HG03432 (cell line): ENCODE data around the gene PPP1CA.
"Not testable (repeated sequence)": the region's sequence is repeated elsewhere in the genome, so short reads cannot be mapped to it uniquely, and the experiment has no call there.

Source experiments
- ATAC-seq: cut with Tn5 transposase; IDR thresholded peaks from one replicate; pipeline ENCODE4 v1.9.1; 2021; ENCODE audit warnings: mild to moderate bottlenecking, moderate library complexity; ENCODE audit not compliant: unreplicated experiment

Gene PPP1CA

DNA sequence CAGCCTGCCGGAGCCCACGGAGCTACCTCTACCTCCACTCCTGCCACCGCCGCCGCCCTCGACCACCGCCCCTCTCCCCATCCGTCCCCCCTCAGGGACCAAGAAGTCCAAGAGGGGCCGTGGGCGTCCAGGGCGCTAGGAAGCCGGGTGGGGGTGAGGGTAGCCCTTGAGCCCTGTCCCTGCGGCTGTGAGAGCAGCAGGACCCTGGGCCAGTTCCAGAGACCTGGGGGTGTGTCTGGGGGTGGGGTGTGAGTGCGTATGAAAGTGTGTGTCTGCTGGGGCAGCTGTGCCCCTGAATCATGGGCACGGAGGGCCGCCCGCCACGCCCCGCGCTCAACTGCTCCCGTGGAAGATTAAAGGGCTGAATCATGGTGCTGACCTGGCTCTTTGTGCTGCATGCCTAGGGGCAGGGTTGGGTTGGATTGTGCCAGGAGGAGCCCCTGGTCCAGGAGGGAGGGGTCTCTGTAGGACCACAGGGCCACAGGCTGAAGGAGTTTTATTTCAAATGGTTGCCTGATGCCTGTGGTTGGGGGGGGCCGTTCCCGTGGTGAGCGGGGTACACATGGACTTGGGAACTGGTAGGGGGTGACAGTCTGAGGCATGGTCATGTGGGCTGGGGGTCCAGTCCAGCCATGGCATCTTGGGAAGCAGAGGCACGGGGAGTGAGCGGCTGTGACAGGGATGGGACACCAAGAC, 33.5 kb upstream of the PPP1CA start:
- no peak for ATAC-seq

DNA sequence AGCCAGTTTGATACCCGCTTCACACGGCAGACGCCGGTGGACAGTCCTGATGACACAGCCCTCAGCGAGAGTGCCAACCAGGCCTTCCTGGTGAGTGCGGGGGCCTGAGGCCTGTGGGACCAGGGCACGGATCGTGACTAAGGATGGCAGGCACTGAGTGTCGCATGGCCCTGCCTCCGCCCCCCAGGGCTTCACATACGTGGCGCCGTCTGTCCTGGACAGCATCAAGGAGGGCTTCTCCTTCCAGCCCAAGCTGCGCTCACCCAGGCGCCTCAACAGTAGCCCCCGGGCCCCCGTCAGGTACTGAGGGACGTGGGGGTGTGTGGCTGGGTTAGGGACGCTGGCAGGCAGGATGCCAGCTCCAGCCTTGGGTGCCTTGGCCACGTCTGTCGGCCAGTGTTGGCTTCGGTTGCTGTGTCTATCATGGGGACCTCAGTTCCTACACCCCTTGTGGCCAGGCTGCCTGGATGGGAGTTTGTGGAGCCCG, 32.8 kb upstream of the PPP1CA start:
- ATAC-seq = no peak

DNA sequence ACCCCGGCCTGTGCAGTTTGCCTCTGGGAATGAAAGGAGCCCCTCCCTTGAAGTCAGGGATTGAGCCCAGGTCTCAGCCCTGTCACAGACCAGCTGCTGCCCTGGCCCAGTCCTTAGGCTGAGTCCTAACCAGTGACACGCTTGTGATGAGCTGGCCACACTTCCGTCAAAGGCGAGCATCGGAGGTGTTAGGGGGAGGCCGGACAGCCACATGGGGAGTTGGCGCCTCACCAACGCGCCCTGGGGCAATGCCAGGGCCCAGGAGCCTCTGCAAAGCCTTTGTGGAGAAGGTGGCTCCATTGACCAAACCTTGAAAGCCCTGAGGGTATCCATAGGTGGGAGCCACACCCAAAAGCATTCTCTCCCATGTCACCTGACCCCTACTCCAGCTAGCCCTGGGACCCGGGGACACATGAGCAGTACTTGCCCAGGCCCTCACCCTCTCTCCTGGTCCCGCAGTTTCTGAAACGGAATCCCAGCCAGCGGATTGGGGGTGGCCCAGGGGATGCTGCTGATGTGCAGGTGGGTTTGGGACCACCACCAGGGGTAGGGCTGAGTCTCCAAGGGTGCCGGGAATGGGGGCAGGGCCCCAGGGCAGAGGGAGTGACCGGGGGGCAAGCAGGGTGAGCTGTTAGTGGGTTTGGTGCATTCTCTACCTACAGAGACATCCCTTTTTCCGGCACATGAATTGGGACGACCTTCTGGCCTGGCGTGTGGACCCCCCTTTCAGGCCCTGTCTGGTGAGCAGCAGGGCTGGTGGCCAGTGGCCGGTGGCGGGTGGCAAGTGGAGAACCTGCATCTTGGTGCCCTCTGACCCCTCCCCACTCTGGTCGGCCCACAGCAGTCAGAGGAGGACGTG, 32.1 kb upstream of the PPP1CA start:
- ATAC-seq = no peak

DNA sequence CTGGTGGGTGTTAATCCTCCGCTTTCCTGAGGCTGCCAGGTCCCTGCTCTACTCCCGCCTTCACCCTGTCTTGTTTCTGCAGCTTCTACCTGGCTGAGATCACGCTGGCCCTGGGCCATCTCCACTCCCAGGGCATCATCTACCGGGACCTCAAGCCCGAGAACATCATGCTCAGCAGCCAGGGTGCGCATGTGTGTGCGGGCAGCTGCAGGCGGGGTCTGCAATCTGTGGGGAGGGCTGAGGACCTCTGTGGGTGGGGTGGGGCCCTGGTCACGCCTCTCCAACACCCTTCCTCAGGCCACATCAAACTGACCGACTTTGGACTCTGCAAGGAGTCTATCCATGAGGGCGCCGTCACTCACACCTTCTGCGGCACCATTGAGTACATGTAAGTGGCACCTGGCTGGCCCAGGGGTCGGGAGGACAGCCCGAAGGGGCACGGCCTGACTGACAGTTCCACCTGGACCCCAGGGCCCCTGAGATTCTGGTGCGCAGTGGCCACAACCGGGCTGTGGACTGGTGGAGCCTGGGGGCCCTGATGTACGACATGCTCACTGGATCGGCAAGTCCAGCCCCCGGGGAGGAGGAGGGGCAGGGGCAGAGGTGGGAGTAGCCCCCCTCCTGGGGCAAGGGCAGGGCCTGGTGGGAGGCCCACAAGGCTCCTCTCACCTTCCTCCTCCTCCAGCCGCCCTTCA, 31.1 kb upstream of the PPP1CA start:
- no peak for ATAC-seq

DNA sequence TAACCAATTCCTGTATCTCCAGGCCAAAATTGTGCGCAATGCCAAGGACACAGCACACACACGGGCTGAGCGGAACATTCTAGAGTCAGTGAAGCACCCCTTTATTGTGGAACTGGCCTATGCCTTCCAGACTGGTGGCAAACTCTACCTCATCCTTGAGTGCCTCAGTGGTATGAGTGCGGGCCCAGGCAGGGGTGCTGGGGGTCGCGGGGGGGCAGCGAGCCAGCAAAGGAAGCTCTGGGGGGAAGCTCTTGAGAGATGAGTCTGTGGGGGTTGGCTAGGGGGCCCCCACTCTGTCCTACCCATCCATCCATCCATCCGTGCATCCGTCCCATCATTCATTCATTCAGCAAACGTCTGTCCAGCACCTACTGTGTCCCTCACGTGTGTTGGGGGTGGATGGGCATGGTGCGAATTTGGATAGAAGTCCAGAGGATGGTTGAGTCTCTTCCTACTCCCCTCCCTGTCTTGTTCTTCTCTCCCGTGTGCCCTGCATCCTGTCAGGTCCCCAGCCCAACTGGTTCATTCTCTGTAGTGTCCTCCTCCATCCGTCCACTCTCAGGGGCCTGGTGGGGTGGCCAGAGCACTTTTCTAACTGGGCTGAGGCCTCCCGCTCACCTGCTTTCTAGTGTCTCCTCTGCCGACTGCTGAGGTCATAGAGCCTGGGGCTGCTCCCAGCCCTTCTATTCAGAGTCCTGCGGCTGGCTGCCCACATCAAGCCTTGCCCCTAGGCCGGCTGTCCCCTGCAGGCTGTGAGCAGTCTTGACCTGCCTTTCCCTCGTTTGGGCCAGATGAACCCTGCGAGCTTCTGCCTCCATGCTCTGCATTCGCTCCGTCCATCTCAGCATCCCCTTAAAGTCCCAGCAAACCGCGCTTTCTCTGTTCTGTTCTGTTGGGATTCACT, 29.9 kb upstream of the PPP1CA start:
- ATAC-seq = no peak

DNA sequence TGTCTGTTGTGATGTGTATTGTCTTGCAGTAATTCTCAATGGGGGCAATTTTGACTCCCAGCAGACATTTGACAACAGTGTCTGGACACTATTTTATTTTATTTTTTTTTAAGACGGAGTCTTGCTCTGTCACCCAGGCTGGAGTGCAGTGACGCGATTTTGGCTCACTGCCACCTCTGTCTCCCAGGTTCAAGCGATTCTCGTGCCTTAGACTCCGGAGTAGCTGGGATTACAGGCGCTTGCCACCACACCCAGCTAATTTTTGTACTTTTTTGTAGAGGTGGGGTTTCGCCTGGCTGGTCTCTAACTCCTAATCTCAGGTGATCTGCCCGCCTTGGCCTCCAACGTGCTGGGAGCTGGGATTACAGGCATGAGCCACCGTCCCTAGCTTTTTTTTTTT, 28.1 kb upstream of the PPP1CA start:
- ATAC-seq = no peak

DNA sequence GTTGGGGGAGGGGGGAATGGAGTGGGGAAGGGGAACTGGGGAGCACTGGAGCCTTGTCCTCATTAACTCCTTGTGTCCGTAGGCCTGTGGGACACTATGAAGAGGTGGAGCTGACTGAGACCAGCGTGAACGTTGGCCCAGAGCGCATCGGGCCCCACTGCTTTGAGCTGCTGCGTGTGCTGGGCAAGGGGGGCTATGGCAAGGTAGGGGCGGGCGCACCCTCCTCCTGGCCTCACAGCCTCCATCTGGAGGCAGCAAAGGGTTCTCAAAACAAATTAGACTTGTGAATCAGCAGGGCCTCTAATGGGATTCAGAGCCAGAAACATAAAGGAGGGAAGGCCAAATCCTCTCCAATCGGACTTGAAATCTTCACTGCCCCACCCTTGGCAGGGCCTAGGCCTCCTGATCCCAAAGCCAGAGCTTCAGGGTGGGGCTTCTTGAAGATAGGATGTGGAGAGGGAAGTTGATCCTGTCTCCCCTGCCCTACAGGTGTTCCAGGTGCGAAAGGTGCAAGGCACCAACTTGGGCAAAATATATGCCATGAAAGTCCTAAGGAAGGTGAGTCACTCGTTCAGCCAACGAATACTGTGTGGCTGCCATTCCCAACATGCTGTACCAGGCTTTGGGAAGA, 27.5 kb upstream of the PPP1CA start:
- no peak for ATAC-seq

DNA sequence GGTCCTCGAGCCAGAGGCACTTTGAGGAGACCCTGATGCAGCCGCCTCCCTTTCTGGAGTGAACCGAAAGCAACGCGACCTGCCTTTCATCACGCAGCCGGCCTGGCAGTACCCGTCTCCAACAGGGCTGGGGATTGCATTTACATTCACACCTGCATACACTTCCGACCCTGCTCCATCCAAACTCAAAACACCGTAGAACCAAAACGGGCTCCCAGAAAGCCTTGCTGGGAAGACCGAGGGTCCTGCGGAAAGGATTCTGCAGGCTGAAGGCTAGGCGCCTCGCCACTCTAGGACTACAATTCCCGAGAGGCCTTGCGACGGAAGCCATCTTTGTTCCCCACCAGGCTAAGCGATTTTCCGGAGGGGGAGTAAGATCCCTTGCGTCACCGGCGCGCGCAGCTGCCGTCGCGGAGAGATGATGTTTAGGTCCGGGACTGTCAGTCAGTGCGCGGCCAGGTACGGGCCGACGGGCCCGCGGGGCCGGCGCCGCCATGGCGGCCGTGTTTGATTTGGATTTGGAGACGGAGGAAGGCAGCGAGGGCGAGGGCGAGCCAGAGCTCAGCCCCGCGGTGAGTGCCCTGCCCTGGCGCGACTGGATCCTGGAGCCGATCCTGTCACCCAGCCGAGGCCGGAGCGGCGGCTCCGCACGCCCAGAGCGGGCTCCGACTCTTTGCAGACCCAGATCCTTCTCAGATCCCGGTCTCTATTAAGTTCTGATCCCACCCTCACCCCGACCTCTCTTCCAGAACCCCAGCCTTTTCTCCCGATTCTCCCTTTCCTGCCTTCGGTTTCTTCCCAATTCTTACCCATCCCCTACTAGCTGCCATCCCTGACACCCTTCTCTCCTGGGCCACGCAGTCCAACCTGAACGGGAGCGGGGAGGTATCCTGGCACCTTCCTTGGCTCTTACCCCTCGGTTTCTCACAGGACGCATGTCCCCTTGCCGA, 26.7 kb upstream of the PPP1CA start, which contains the start of gene RPS6KB2:
RPS6KB2 (plus strand) TSS at position 443 of the 950 bp plus-strand sequence; CDS start at position 495, 52 bp downstream.
- peak; percentile 81 for ATAC-seq

DNA sequence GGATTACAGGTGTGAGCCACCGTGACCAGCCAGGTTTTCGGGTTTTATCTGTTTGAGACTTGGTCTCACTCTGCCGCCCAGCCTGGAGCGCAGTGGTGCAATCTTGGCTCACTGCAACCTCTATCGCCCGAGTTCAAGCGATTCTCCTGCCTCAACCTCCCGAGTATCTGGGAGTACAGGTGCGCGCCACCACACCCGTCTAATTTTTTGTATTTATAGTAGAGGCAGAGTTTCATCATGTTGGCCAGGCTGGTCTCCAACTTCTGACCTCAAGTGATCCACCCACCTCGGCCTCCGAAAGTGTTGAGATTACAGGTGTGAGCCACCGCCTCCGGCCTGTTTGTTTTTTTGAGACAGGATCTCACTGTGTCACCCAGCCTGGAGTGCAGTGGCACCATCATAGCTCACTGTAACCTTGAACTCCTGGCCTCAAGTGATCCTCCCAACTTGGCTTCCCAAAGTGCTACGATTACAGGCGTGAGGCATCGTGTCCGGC, 25.8 kb upstream of the PPP1CA start:
- not testable (repeated sequence) for ATAC-seq

DNA sequence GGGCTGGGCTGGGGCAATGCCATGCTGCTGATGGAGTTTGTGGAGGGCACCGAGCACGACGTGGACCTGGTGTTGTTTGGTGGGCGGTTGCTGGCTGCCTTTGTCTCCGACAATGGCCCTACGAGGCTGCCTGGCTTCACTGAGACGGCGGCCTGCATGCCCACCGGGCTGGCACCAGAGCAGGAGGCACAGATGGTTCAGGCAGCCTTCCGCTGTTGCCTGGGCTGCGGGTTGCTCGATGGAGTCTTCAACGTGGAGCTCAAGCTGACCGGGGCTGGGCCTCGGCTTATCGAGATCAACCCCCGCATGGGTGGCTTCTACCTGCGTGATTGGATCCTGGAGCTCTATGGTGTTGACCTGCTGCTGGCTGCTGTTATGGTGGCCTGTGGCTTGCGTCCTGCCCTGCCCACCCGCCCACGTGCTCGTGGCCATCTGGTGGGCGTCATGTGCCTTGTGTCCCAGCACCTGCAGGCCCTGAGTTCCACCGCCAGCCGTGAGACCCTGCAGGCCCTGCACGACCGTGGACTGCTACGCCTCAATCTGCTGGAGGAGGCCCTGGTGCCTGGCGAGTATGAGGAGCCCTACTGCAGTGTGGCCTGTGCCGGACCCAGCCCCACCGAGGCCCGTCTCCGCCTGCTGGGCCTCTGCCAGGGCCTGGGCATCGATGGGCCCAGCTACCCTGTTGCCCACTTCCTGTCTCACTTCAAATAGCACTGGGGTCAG, 22.4 kb upstream of the PPP1CA start:
- no peak for ATAC-seq

DNA sequence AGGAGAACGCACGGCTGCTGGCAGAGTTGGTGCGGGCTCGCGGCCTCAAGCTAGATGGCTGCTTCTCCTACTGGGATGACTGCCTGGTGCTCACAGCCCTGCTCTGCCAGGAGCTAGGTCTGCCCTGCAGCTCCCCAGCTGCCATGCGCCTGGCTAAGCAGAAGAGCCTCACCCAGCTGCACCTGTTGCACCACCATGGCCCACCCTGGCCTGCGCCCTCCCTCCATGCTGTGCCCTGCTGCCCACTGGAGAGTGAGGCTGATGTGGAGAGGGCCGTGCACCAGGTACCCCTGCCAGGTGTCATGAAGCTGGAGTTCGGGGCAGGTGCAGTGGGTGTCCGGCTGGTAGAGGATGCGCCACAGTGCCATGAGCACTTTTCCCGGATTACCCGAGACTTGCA, 21.8 kb upstream of the PPP1CA start:
- ATAC-seq = no peak

DNA sequence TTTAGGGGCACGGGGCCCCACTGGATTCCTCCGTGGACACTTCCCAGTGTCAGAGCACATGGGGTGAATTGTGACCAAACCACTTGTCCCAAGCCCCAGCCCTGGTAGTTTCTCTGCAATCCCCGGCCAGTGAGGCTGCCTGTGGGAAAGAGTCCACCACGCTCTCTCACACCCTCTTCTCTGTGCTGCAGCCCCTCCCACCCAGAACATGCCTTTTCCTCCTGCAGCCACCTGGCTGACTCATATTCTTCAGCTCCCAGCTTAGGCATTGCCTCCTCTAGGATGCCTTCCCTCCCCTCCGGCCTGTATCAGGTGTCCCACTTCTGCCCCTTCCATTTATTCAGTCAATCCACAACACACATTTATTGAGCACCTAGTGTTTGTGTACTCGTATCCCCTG, 21.2 kb upstream of the PPP1CA start:
- no peak for ATAC-seq

DNA sequence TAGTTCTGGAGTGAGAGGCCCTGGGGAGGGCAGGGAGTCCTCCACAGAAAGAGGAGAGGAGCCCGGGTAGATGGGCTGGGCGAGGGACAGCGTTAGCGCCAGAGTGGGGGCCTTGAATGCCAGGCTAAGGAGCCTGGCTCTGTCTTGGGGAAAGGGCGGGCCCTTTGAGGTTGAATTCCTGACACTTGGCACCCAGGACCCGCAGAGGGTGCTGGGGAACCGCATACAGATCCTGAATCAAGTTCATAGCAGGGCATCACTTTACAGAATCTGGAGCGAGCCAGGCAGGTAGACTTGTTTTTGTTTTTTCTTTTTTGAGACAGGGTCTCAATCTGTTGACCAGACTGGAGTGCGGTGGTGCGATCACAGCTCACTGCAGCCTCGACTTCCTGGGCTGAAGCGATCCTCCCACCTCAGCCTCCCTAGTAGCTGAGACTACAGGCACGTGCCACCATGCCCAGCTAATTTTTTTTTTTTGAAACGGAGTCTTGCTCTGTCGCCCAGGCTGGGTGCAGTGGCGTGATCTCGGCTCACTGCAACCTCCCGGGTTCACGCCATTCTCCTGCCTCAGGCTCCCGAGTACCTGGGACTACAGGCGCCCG, 19.9 kb upstream of the PPP1CA start:
- ATAC-seq = no peak

DNA sequence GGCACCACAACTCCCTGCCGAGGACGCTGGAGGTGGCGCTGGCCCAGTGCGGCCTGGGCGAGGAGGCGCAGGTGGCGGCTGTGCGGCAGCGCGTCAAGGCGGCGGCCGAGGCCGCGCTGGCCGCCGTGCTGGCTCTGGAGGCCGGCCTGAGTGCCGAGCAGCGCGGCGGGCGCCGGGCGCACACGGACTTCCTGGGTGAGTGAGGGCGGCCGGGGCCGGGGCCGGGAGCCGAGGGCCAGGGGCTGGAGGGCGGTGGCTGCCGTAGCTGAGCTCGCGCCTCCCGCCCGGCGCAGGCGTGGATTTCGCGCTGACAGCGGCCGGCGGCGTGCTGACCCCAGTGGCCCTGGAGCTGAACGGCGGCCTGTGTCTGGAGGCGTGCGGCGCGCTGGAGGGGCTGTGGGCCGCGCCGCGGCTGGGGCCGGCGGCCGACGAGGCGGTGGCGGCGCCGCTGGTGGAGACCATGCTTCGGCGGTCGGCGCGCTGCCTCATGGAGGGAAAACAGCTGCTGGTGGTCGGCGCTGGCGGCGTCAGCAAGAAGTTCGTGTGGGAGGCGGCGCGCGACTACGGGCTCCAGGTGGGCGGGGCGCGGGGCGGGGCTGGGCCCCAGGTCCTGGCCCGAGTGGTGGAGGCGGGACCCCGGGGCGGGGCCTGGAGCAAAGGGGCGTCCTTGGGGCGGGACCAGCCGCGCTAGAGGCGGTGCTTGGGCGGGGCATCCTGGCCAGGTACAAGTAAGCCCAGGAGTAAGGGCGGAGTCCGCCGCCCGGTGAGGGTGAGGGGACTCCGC, 19.2 kb upstream of the PPP1CA start:
- peak; percentile 83 for ATAC-seq

DNA sequence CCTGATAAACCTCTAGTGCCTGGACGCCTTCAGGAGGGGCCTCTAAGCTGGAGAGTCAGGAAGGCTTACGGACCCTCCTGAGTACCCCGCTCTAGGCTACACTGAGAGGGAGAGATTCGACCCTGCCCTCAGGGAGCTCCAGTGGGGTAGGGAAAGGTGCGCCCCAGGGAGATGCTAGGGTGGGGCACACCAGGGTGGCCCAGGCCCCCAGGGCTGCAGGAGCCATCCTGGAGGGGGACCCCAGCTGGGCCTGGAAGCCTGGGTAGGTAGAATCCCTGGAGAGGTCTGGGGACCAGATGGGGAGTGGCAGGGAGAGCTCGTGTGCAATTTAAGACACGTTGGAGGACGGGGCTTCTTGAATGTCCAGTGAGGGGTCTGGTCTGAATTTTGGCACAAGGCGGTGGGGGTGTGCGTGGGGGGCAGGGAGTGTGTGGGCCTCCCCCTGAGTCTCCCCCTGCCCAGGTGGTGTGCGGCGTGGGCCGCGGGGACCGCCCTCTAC, 18.5 kb upstream of the PPP1CA start:
- ATAC-seq = no peak

DNA sequence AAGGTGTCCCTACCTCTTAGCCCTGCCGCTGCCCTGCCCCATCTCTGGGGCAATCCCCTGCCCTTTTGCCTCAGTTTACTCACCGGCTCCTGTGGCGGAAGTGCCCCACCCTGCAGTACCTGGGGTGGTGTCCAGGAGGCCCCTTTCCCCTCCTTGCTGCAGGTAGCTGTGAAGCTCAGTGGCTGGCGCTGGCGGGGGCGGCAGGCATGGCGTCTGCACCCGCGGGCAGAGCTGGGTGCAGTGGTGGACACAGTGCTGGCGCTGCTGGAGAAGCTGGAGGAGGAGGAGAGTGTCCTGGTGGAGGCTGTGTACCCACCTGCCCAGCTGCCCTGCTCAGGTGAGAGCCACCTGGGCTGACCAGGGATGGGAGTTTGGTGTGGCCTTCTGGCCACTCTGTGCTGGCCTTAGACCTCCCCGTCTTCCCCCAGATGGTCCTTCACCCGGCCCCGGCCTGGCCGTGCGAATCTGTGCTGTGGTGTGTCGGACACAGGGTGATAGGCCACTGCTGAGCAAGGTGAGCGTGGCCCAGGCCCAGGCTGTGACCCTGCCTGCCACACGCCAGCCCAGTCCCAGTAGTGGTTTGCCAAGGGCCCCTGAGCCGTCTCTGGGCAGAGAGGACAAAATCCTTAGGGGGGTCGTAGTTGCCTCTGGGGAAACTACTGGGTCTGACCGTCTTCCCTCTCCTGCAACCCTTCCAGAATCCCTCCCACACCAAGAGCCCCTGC, 17.8 kb upstream of the PPP1CA start:
- ATAC-seq = no peak
